ENCODE results near the gene KRTAP19-8.

- TF ChIP-seq CTCF (IDR thresholded peaks at IDR 0.05; ENCODE audit: low read length) (no peak), EZH2 (IDR thresholded peaks at IDR 0.05; ENCODE audit: borderline replicate concordance, low read length) (no peak)
Observed at GRCh38 chr21:31011412-31011811, 26.9 kb downstream of the KRTAP19-8 start.
